ENCODE measurements around the gene PTPN3. TPM values are rescaled to one million over a fixed set of nuclear protein-coding genes. Genes with fewer than 3 reads are reported as not detected.

Gene PTPN3
- total and polyA plus RNA-seq, 9 of the 15 experiments (the other 6 are each of a cell fraction or from before 2014, with no cell fraction given) = 0.02 TPM; not detected in 8

DNA sequence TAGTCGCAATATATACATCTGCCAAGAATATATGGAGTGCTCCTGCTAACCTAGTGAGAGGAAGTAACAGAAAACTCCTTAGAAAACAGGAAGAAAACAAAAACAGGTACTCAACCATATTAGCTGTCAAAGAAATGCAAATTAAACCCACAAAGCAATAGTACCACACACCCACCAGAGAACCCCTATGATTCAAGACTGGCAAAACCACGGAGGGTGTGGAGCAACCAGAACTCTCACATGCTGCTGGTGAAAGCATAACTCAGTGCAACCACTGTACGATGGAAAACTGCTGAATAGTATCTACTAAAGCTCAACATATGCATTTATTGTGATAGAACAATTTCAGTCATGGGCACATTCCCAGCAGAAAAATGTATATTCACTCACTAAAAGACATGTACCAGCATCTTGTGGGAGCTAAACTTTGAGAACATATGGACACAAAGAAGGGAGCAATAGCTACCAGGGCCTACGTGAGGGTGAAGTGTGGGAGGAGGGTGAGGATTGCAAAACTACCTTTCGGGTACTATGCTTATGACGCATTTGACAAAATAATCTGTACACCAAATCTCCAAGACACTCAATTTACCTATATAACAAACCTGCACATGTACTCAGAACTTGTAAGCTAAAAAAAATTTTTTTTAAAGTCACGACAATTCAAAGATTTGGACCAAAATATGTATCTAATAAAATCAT is 34.0 kb downstream of the PTPN3 start:
- BruUV-seq (replicated peaks) = no TSS peak
- Histone ChIP-seq H3K9me3 (replicated peaks; ENCODE audit: control insufficient read depth, insufficient read depth, low read depth, low read length) (no peaks in the 10 kb centered on the region), H3K79me2 (ENCODE audit: control insufficient read depth, insufficient read depth, low read length) (no peaks in the 10 kb centered on the region), H3K36me3 (ENCODE audit: control insufficient read depth, insufficient read depth, low read length) (no peaks in the 10 kb centered on the region), H3K9ac (ENCODE audit: insufficient read depth in 1 of 2, low read depth in 2 of 2, low read length in 2 of 2) (no peak overlapping the region), H3K4me2 (ENCODE audit: insufficient read depth, low read length) (no peak overlapping the region), H3K4me1 (replicated peaks in 1 of 2; ENCODE audit: control insufficient read depth in 2 of 2, insufficient read depth in 2 of 2, low read length in 2 of 2) (no peaks in the 10 kb centered on the region), H3K27ac (ENCODE audit: extremely low read depth, low read depth, low read length) (no peak overlapping the region), H3K4me3 (no peak overlapping the region), H3K9me1 (ENCODE audit: control insufficient read depth, insufficient read depth, low read length) (no peaks in the 10 kb centered on the region), H3K27me3 (ENCODE audit: control insufficient read depth in 2 of 2, insufficient read depth in 2 of 2, low read length in 2 of 2) (peaks cover 2 to 30% of the 10 kb centered on the region in 2 experiments), H2AFZ (ENCODE audit: low read depth, low read length) (no peak overlapping the region), H4K20me1 (replicated peaks; ENCODE audit: control insufficient read depth, insufficient read depth, low read length) (no peaks in the 10 kb centered on the region)
- DNase-seq (ENCODE audit: extremely low read depth in 1 of 4, low spot score in 3 of 4) (no peak), ATAC-seq (no peak), FAIRE-seq (no peak)
- intact Hi-C loops (cut with micrococcal nuclease) = no loop called here
- CTCF ChIA-PET (ENCODE audit: low intra/inter-chr PET ratio) = no interaction called here
- in situ Hi-C loops (cut with MboI) = no loop called here
- POLR2A ChIA-PET = interaction anchor here (0.8 kb wide), 1 partner anchor 37 kb away, joined by 3 read pairs; no protein-coding TSS in a partner anchor
- WGBS (ENCODE audit: insufficient coverage, low coverage, missing lambda C conversion rate) = 0% methylated on average over 7 of the region's 7 CpGs
- TF ChIP-seq CREM (IDR thresholded peaks at IDR 0.05; ENCODE audit: low read depth) (no peak), ZMIZ1 (IDR thresholded peaks at IDR 0.05; ENCODE audit: low read depth in 2 of 2, low read length in 2 of 2) (no peak), ZKSCAN8 (CRISPR knock-in tag; IDR thresholded peaks at IDR 0.05) (no peak), BRD4 (IDR thresholded peaks at IDR 0.05) (no peak), MYBL2 (IDR thresholded peaks at IDR 0.05; ENCODE audit: low read depth) (no peak), MYBL2 (CRISPR knock-in tag; IDR thresholded peaks at IDR 0.05; ENCODE audit: borderline replicate concordance) (no peak), ZNF830 (CRISPR knock-in tag; IDR thresholded peaks at IDR 0.05) (no peak), EHMT2 (IDR thresholded peaks at IDR 0.05) (no peak), MYNN (IDR thresholded peaks at IDR 0.05) (no peak), MYNN (CRISPR knock-in tag; IDR thresholded peaks at IDR 0.05) (no peak), RBBP5 (IDR thresholded peaks at IDR 0.05; ENCODE audit: borderline replicate concordance, insufficient read depth, low read length, poor library complexity, severe bottlenecking) (no peak), NR2C2 (CRISPR knock-in tag; IDR thresholded peaks at IDR 0.05) (no peak), NR2C2 (tag; IDR thresholded peaks at IDR 0.05) (no peak), KLF13 (tag; IDR thresholded peaks at IDR 0.05; ENCODE audit: borderline replicate concordance, low read depth) (no peak)
- TF ChIP-seq, protein P1, sequence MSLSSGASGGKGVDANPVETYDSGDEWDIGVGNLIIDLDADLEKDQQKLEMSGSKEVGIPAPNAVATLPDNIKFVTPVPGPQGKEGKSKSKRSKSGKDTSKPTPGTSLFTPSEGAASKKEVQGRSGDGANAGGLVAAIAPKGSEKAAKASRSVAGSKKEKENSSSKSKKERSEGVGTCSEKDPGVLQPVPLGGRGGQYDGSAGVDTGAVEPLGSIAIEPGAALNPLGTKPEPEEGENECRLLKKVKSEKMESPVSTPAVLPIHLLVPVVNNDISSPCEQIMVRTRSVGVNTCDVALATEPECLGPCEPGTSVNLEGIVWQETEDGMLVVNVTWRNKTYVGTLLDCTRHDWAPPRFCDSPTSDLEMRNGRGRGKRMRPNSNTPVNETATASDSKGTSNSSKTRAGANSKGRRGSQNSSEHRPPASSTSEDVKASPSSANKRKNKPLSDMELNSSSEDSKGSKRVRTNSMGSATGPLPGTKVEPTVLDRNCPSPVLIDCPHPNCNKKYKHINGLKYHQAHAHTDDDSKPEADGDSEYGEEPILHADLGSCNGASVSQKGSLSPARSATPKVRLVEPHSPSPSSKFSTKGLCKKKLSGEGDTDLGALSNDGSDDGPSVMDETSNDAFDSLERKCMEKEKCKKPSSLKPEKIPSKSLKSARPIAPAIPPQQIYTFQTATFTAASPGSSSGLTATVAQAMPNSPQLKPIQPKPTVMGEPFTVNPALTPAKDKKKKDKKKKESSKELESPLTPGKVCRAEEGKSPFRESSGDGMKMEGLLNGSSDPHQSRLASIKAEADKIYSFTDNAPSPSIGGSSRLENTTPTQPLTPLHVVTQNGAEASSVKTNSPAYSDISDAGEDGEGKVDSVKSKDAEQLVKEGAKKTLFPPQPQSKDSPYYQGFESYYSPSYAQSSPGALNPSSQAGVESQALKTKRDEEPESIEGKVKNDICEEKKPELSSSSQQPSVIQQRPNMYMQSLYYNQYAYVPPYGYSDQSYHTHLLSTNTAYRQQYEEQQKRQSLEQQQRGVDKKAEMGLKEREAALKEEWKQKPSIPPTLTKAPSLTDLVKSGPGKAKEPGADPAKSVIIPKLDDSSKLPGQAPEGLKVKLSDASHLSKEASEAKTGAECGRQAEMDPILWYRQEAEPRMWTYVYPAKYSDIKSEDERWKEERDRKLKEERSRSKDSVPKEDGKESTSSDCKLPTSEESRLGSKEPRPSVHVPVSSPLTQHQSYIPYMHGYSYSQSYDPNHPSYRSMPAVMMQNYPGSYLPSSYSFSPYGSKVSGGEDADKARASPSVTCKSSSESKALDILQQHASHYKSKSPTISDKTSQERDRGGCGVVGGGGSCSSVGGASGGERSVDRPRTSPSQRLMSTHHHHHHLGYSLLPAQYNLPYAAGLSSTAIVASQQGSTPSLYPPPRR (CRISPR knock-in tag; IDR thresholded peaks at IDR 0.05; ENCODE audit: borderline replicate concordance) = no peak
